Trophoblast cell (in vitro differentiated cells and primary cell): ENCODE results near the gene SAA2.

ENCODE experiments used
- DNase-seq, 2 donors: peaks; one replicate each; pipeline ENCODE4 v3.0.0-alpha.2; 2016
- H2AFZ ChIP-seq: 2 replicates; pipeline ENCODE4 v1.6.1; 2013; ENCODE audit warnings: low read length, moderate library complexity, mild to moderate bottlenecking; ENCODE audit not compliant: insufficient read depth, poor library complexity
- H2AK5ac ChIP-seq: 2 replicates; pipeline ENCODE4 v1.6.1; 2013; ENCODE audit warnings: mild to moderate bottlenecking, low read length
- H2BK120ac ChIP-seq: 2 replicates; pipeline ENCODE4 v1.6.1; 2013; ENCODE audit warnings: low read length, mild to moderate bottlenecking, moderate library complexity; ENCODE audit not compliant: insufficient read depth, poor library complexity
- H2BK12ac ChIP-seq: 2 replicates; pipeline ENCODE4 v1.6.1; 2013; ENCODE audit warnings: mild to moderate bottlenecking, low read length, moderate library complexity
- H2BK5ac ChIP-seq: 2 replicates; pipeline ENCODE4 v1.6.1; 2013; ENCODE audit warnings: low read length, low read depth, moderate library complexity, mild to moderate bottlenecking; ENCODE audit not compliant: poor library complexity
- H3K14ac ChIP-seq: 2 replicates; pipeline ENCODE4 v1.6.1; 2013; ENCODE audit warnings: mild to moderate bottlenecking, low read length
- H3K18ac ChIP-seq: 2 replicates; pipeline ENCODE4 v1.6.1; 2013; ENCODE audit warnings: mild to moderate bottlenecking, low read length
- H3K23ac ChIP-seq: 2 replicates; pipeline ENCODE4 v1.6.1; 2013; ENCODE audit warnings: low read length
- H3K27ac ChIP-seq: 2 replicates; pipeline ENCODE4 v1.5.1; 2013; ENCODE audit warnings: low read depth, mild to moderate bottlenecking, inconsistent platforms, low read length, moderate library complexity
- H3K27me3 ChIP-seq: 2 replicates; pipeline ENCODE4 v1.6.1; 2013; ENCODE audit warnings: inconsistent platforms, mild to moderate bottlenecking, low read length, moderate library complexity; ENCODE audit not compliant: insufficient read depth
- H3K36me3 ChIP-seq, 2 experiments: 1 replicate in 1 of 2; 2 replicates in 1 of 2; pipeline ENCODE4 v1.6.1; 2013; ENCODE audit warnings: low read length in 2 of 2, mild to moderate bottlenecking in 2 of 2, moderate library complexity in 1 of 2; ENCODE audit not compliant: insufficient read depth in 2 of 2, control insufficient read depth in 1 of 2
- H3K4ac ChIP-seq: 2 replicates; pipeline ENCODE4 v1.6.1; 2013; ENCODE audit warnings: low read depth, mild to moderate bottlenecking, low read length, moderate library complexity
- H3K4me1 ChIP-seq, 2 experiments: 1 replicate in 1 of 2; 2 replicates in 1 of 2; pipeline ENCODE4 v1.6.1; 2013; ENCODE audit warnings: low read length in 2 of 2, mild to moderate bottlenecking in 2 of 2, moderate library complexity in 1 of 2; ENCODE audit not compliant: insufficient read depth in 2 of 2, control insufficient read depth in 1 of 2
- H3K4me2 ChIP-seq: 2 replicates; pipeline ENCODE4 v1.6.1; 2013; ENCODE audit warnings: inconsistent platforms, mild to moderate bottlenecking, low read length, moderate library complexity
- H3K4me3 ChIP-seq: 2 replicates; pipeline ENCODE4 v1.5.1; 2013; ENCODE audit warnings: mild to moderate bottlenecking, low read depth, low read length, inconsistent platforms
- H3K79me1 ChIP-seq: one replicate; pipeline ENCODE4 v1.6.1; 2013; ENCODE audit warnings: low read length
- H3K79me2 ChIP-seq: 2 replicates; pipeline ENCODE4 v1.6.1; 2013; ENCODE audit warnings: low read length, mild to moderate bottlenecking; ENCODE audit not compliant: control insufficient read depth, insufficient read depth, poor library complexity
- H3K9ac ChIP-seq: 2 replicates; pipeline ENCODE4 v1.6.1; 2013; ENCODE audit warnings: mild to moderate bottlenecking, low read length
- H3K9me3 ChIP-seq: 2 replicates; pipeline ENCODE4 v1.6.1; 2013; ENCODE audit warnings: low read depth, mild to moderate bottlenecking, control low read depth, inconsistent platforms, low read length; ENCODE audit not compliant: insufficient read depth
- H4K12ac ChIP-seq: 2 replicates; pipeline ENCODE4 v1.6.1; 2013; ENCODE audit warnings: low read depth, mild to moderate bottlenecking, low read length, moderate library complexity
- H4K8ac ChIP-seq: 2 replicates; pipeline ENCODE4 v1.6.1; 2013; ENCODE audit warnings: low read depth, mild to moderate bottlenecking, low read length, moderate library complexity
- H4K91ac ChIP-seq: one replicate; pipeline ENCODE4 v1.6.1; 2013; ENCODE audit warnings: low read depth, mild to moderate bottlenecking, low read length, moderate library complexity
- WGBS: extraction: QIAGEN DNeasy Blood & Tissue Kit; methylation state at CpG from one replicate; pipeline ENCODE4 v1.1.7; 2013; ENCODE audit warnings: missing lambda C conversion rate; ENCODE audit not compliant: insufficient read length, insufficient coverage; ENCODE audit errors: extremely low coverage; 5-methylcytosine and 5-hydroxymethylcytosine counted together

SAA2 gene

DNA sequence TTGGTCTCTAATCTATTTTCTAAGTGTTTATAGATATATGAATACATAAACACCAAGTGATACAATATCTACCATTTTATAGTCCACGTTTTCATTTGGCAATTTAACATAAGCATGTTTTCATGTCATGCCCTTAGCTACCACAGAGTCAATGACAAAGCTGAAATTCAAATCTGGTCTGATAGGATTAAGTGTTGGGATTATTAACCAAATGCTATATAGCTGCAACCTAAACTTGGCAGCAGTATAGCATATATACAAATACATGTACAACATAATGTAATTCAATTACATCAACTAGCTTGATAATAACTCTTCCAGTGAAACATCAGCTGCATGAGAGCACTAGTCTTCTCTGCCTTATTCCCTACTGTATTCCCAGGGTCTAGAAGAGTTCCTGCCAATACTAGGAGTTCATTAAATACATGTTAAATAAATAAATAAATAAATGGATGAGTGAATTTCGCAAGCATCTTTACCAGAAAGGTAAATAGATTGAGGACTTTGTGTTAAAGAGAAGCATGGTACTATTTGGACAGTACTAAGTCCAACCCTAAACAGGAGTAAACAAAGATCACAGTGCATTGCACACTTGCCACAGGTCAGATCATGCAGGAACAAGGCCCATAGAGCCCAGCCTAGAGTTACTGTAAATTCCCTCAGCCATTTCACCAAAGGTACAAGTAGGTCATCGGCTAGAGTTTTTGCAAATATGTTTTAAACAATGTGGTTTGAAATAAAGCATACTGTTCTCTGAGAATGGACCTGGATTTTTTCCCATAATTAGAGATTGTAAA is 24.7 kb downstream of the SAA2 start:
- Histone ChIP-seq H3K9ac (no peak overlapping the region), H3K79me2 (no peaks in the 10 kb centered on the region), H3K27me3 (no peaks in the 10 kb centered on the region), H3K9me3 (peaks cover 12% of the 10 kb centered on the region), H3K79me1 (no peaks in the 10 kb centered on the region), H2BK12ac (no peak overlapping the region), H2AFZ (no peak overlapping the region), H3K4me3 (no peak overlapping the region), H2AK5ac (no peak overlapping the region), H3K14ac (no peak overlapping the region), H2BK5ac (no peak overlapping the region), H4K91ac (no peak overlapping the region), H3K23ac (no peak overlapping the region), H4K12ac (no peak overlapping the region), H2BK120ac (no peak overlapping the region), H3K36me3 (no peaks in the 10 kb centered on the region), H4K8ac (no peak overlapping the region), H3K4ac (no peak overlapping the region), H3K18ac (no peak overlapping the region), H3K27ac (no peak overlapping the region), H3K4me2 (no peak overlapping the region), H3K4me1 (no peaks in the 10 kb centered on the region)
- WGBS: no CpG with 5 or more reads among the region's 3 CpGs
- no peak for DNase-seq

GRCh38 chr11:18222814-18223421 is 25.6 kb downstream of the SAA2 start:
- WGBS: no CpG with 5 or more reads among the region's 3 CpGs
- no peaks in the 10 kb centered on the region for H3K36me3 ChIP-seq
- no peaks in the 10 kb centered on the region for H3K4me1 ChIP-seq
- no peak overlapping the region for H3K18ac ChIP-seq
- no peak overlapping the region for H3K4ac ChIP-seq
- H3K4me2 ChIP-seq: no peak overlapping the region
- peaks cover 12% of the 10 kb centered on the region for H3K9me3 ChIP-seq
- no peaks in the 10 kb centered on the region for H3K79me1 ChIP-seq
- no peak overlapping the region for H4K91ac ChIP-seq
- H3K4me3 ChIP-seq: no peak overlapping the region
- H3K9ac ChIP-seq: no peak overlapping the region
- no peak overlapping the region for H3K14ac ChIP-seq
- no peak overlapping the region for H4K8ac ChIP-seq
- no peak overlapping the region for H4K12ac ChIP-seq
- H3K27ac ChIP-seq: no peak overlapping the region
- DNase-seq: no peak
- no peak overlapping the region for H2BK5ac ChIP-seq
- no peak overlapping the region for H2BK120ac ChIP-seq
- H2BK12ac ChIP-seq: no peak overlapping the region
- H2AFZ ChIP-seq: no peak overlapping the region
- no peaks in the 10 kb centered on the region for H3K79me2 ChIP-seq
- no peaks in the 10 kb centered on the region for H3K27me3 ChIP-seq
- H3K23ac ChIP-seq: no peak overlapping the region
- H2AK5ac ChIP-seq: no peak overlapping the region

DNA sequence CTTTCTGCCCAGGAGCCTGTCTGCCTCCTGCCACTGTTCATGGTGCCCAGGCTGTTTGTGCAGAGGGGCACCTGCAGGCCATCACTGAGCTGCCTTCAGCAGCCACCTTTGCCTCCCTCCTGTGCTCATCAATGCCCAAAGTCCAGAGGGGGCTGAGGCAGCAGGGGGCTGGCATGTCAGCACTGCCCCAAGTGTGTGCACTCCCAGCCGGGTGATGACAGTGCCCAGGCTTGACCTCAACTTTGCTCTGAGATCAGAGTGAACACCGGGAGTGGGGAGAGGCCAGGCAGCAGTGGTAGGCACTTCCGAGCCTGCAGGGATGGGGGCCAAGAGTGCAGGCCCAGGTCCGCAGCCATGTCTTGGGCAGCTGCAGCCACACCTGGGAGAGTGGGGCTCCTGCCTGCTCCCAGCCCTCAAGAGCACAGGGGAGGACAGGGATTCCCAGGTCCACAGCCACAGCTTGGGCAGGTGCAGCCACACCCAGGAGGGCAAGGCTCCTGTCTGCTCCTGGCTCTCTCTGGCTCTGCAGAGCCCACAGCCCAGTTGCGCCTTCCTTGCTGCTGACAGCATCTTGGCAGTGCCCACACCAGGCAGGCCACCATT is 27.1 kb downstream of the SAA2 start:
- H3K9me3 ChIP-seq: peaks cover 12% of the 10 kb centered on the region
- H3K4ac ChIP-seq: no peak overlapping the region
- no peak overlapping the region for H3K23ac ChIP-seq
- no peak overlapping the region for H3K27ac ChIP-seq
- no CpG with 5 or more reads among the region's 5 CpGs for WGBS
- no peak overlapping the region for H4K8ac ChIP-seq
- H4K12ac ChIP-seq: no peak overlapping the region
- peak overlapping the region; percentile 12 for H3K4me3 ChIP-seq
- no peaks in the 10 kb centered on the region for H3K36me3 ChIP-seq
- no peak overlapping the region for H2BK120ac ChIP-seq
- H3K79me1 ChIP-seq: no peaks in the 10 kb centered on the region
- no peaks in the 10 kb centered on the region for H3K79me2 ChIP-seq
- H3K4me2 ChIP-seq: no peak overlapping the region
- H3K9ac ChIP-seq: no peak overlapping the region
- no peak overlapping the region for H4K91ac ChIP-seq
- H3K18ac ChIP-seq: no peak overlapping the region
- no peak for DNase-seq
- no peak overlapping the region for H2BK12ac ChIP-seq
- no peak overlapping the region for H3K14ac ChIP-seq
- H2BK5ac ChIP-seq: no peak overlapping the region
- no peak overlapping the region for H2AK5ac ChIP-seq
- no peak overlapping the region for H2AFZ ChIP-seq
- no peaks in the 10 kb centered on the region for H3K4me1 ChIP-seq
- no peaks in the 10 kb centered on the region for H3K27me3 ChIP-seq

- H3K79me1 ChIP-seq: no peaks in the 10 kb centered on the region
- H3K4me3 ChIP-seq: no peak overlapping the region
- no peak overlapping the region for H3K4ac ChIP-seq
- H2AFZ ChIP-seq: no peak overlapping the region
- H3K36me3 ChIP-seq: no peaks in the 10 kb centered on the region
- no peak overlapping the region for H3K27ac ChIP-seq
- H3K79me2 ChIP-seq: no peaks in the 10 kb centered on the region
- no peak overlapping the region for H3K18ac ChIP-seq
- no peak overlapping the region for H2BK12ac ChIP-seq
- H4K12ac ChIP-seq: no peak overlapping the region
- no peak overlapping the region for H4K91ac ChIP-seq
- no peaks in the 10 kb centered on the region for H3K9me3 ChIP-seq
- H3K23ac ChIP-seq: no peak overlapping the region
- H3K4me1 ChIP-seq: no peaks in the 10 kb centered on the region
- no peak overlapping the region for H2BK5ac ChIP-seq
- H2BK120ac ChIP-seq: no peak overlapping the region
- no peak overlapping the region for H4K8ac ChIP-seq
- H3K14ac ChIP-seq: no peak overlapping the region
- WGBS: no CpG with 5 or more reads among the region's 33 CpGs
- H3K9ac ChIP-seq: no peak overlapping the region
- H2AK5ac ChIP-seq: no peak overlapping the region
- H3K27me3 ChIP-seq: no peaks in the 10 kb centered on the region
- no peak overlapping the region for H3K4me2 ChIP-seq
- DNase-seq: no peak
These were observed 39.4 kb downstream of the SAA2 start for GRCh38 chr11:18209058-18209457.
